Tibial nerve (tissue), 4 donors: ENCODE results near the gene MSH3.

Experiments used
- CTCF ChIP-seq, 5 experiments: fragments of 200-600 bp in 3 of 5; fragments of 450-650 bp in 2 of 5; sonication (generic) in 3 of 5; IDR thresholded peaks; one replicate each; pipeline ENCODE4 v1.5.1; 2016 to 2019; ENCODE audit warnings: antibody characterized with exemption in 5 of 5, mild to moderate bottlenecking in 3 of 5, moderate library complexity in 2 of 5
- EP300 ChIP-seq, 2 donors: sonication (generic); formaldehyde crosslinking; IDR thresholded peaks; one replicate each; pipeline ENCODE4 v1.6.1; 2017; ENCODE audit warnings: antibody characterized with exemption in 2 of 2, mild to moderate bottlenecking in 1 of 2
- POLR2A ChIP-seq, 2 donors: fragments of 450-650 bp; IDR thresholded peaks; one replicate each; pipeline ENCODE4 v1.6.1; 2017; ENCODE audit warnings: antibody characterized with exemption in 2 of 2, mild to moderate bottlenecking in 2 of 2, moderate library complexity in 2 of 2

- TF ChIP-seq CTCF (IDR thresholded peaks at IDR 0.05) (no peak), POLR2A (IDR thresholded peaks at IDR 0.05) (no peak), EP300 (IDR thresholded peaks at IDR 0.05) (no peak)
These were observed 42.0 kb downstream of the MSH3 start for GRCh38 chr5:80696450-80696849.
